ENCODE measurements around the gene MYH6.

GRCh38 chr14:23431486-23431885, 23.4 kb upstream of the MYH6 start:
- TF ChIP-seq CTCF (IDR thresholded peaks at IDR 0.05) (no peak), POLR2A (IDR thresholded peaks at IDR 0.05) (no peak)

All from esophagus squamous epithelium (tissue), 4 donors.